ENCODE measurements around the gene CCSER2.

Gene CCSER2

GRCh38 chr10:84499846-84500245, 171.5 kb downstream of the CCSER2 start:
- in situ Hi-C loops (cut with HindIII; ENCODE audit: low pct_ligation_motif_present, low sequenced_read_pairs): no loop called here
- no peak for TF ChIP-seq CTCF (IDR thresholded peaks at IDR 0.05; ENCODE audit: low read depth, low read length, missing control alignments)
- DNase-seq: no peak
- H3K36me3 ChIP-seq (replicated peaks): no peaks in the 10 kb centered on the region
- no peak overlapping the region for H3K27ac ChIP-seq
- no peak overlapping the region for H3K4me3 ChIP-seq (ENCODE audit: low read depth, low read length)
- no peaks in the 10 kb centered on the region for H3K27me3 ChIP-seq (replicated peaks)

GRCh38 chr10:84510121-84510520, 181.7 kb downstream of the CCSER2 start:
- peak; percentile 63 for DNase-seq
- no peak overlapping the region for H3K4me3 ChIP-seq (ENCODE audit: low read depth, low read length)
- in situ Hi-C loops (cut with HindIII; ENCODE audit: low pct_ligation_motif_present, low sequenced_read_pairs): no loop called here

GRCh38 chr10:84511106-84511505, 182.7 kb downstream of the CCSER2 start:
- Histone ChIP-seq H3K27me3 (replicated peaks) (no peaks in the 10 kb centered on the region), H3K36me3 (replicated peaks) (peaks cover 11% of the 10 kb centered on the region), H3K4me3 (ENCODE audit: low read depth, low read length) (no peak overlapping the region), H3K27ac (peak overlapping the region; percentile 81)
- DNase-seq: no peak
- no peak for TF ChIP-seq CTCF (IDR thresholded peaks at IDR 0.05; ENCODE audit: low read depth, low read length, missing control alignments)
- in situ Hi-C loops (cut with HindIII; ENCODE audit: low pct_ligation_motif_present, low sequenced_read_pairs): no loop called here

More at GRCh38 chr10:84510121-84510520, 181.7 kb downstream of the CCSER2 start:
- H3K27me3 ChIP-seq (replicated peaks): no peaks in the 10 kb centered on the region
- no peak for TF ChIP-seq CTCF (IDR thresholded peaks at IDR 0.05; ENCODE audit: low read depth, low read length, missing control alignments)
- peaks cover 11% of the 10 kb centered on the region for H3K36me3 ChIP-seq (replicated peaks)
- H3K27ac ChIP-seq: peak overlapping the region; percentile 81

GRCh38 chr10:84511709-84512285, 183.4 kb downstream of the CCSER2 start:
- Histone ChIP-seq H3K27me3 (replicated peaks) (no peaks in the 10 kb centered on the region), H3K27ac (peak overlapping the region; percentile 81), H3K36me3 (replicated peaks) (peaks cover 11% of the 10 kb centered on the region), H3K4me3 (ENCODE audit: low read depth, low read length) (no peak overlapping the region)
- no peak for DNase-seq
- in situ Hi-C loops (cut with HindIII; ENCODE audit: low pct_ligation_motif_present, low sequenced_read_pairs): no loop called here
- TF ChIP-seq CTCF (IDR thresholded peaks at IDR 0.05; ENCODE audit: low read depth, low read length, missing control alignments): no peak

GRCh38 chr10:84517554-84517953, 189.2 kb downstream of the CCSER2 start:
- H3K36me3 ChIP-seq (replicated peaks): peaks cover 11% of the 10 kb centered on the region
- no peak for TF ChIP-seq CTCF (IDR thresholded peaks at IDR 0.05; ENCODE audit: low read depth, low read length, missing control alignments)
- H3K27ac ChIP-seq: no peak overlapping the region
- H3K27me3 ChIP-seq (replicated peaks): no peaks in the 10 kb centered on the region
- H3K4me3 ChIP-seq (ENCODE audit: low read depth, low read length): no peak overlapping the region
- in situ Hi-C loops (cut with HindIII; ENCODE audit: low pct_ligation_motif_present, low sequenced_read_pairs): no loop called here
- no peak for DNase-seq

- no peak for TF ChIP-seq CTCF (IDR thresholded peaks at IDR 0.05; ENCODE audit: low read depth, low read length, missing control alignments)
- H3K27ac ChIP-seq: no peak overlapping the region
- H3K36me3 ChIP-seq (replicated peaks): peaks cover 2% of the 10 kb centered on the region
- no peaks in the 10 kb centered on the region for H3K27me3 ChIP-seq (replicated peaks)
- DNase-seq: no peak
- in situ Hi-C loops (cut with HindIII; ENCODE audit: low pct_ligation_motif_present, low sequenced_read_pairs): no loop called here
- no peak overlapping the region for H3K4me3 ChIP-seq (ENCODE audit: low read depth, low read length)
These were observed 190.8 kb downstream of the CCSER2 start for GRCh38 chr10:84519235-84519634.

All from brain microvascular endothelial cell (primary cell).